GM10248 (cell line): ENCODE measurements around the gene CDKN2C.
"Not testable (repeated sequence)": the region's sequence is repeated elsewhere in the genome, so short reads cannot be mapped to it uniquely, and the experiment has no call there.

Experiments
- CTCF ChIA-PET: fragments of 300-600 bp; sonication (Branson Sonifier 250); formaldehyde crosslinking; extraction: SDS; loops from one replicate; lab custom pipeline; 2021; ENCODE audit warnings: antibody characterized with exemption; lab: Yijun Ruan, JAX
- POLR2A ChIA-PET: fragments of 350-650 bp; sonication (Branson Sonifier 250); formaldehyde crosslinking; extraction: SDS; loops from one replicate; lab custom pipeline; 2020; ENCODE audit warnings: antibody characterized with exemption; lab: Yijun Ruan, JAX
- DNase-seq: peaks from one replicate; pipeline ENCODE4 v3.0.0; 2012; ENCODE audit errors: extremely low spot score
- TF ChIP-seq, protein P1 (sequence below): IDR thresholded peaks from 2 replicates; pipeline ENCODE4 v1.5.1; 2012; ENCODE audit warnings: mild to moderate bottlenecking, low read depth; ENCODE audit errors: extremely low read depth, missing control alignments, control extremely low read depth

Gene CDKN2C

DNA sequence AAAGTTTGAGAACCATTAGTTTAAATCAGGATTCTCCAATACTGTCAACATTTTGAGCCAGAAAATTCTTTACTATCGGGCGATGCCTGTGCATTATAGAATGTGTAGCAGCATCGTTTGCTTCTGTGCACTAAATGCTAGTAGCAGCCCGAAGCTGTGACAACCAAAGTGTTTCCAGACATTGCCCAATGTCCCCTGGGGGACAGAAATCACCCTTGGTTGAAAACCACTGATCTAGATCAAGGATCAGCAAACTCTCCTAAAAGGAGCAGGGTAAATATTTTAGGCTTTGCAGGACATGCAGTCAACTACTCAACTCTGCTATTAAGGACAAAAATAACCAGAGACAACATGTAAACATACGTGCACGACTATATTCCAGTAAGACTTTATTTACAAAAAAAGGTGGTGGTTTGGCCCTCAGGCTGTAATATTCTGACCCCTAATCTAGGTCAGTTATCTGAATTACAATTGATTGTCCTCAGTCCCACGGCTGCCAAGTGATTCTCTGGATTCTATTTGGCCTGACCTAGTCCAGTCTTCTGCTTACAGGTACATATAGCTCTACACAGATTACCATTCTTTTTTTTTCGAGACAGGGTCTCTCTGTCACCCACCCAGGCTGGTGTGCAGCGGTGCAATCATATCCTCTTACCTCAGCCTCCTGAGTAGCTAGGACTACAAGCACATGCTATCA, 20.6 kb upstream of the CDKN2C start:
- CTCF ChIA-PET = interaction anchor here (1.0 to 2.0 kb wide), 5 partner anchors 10 to 242 kb away, joined by 3 to 7 read pairs (median 3); partner anchors contain the start of gene CDKN2C
- TF ChIP-seq, protein P1, sequence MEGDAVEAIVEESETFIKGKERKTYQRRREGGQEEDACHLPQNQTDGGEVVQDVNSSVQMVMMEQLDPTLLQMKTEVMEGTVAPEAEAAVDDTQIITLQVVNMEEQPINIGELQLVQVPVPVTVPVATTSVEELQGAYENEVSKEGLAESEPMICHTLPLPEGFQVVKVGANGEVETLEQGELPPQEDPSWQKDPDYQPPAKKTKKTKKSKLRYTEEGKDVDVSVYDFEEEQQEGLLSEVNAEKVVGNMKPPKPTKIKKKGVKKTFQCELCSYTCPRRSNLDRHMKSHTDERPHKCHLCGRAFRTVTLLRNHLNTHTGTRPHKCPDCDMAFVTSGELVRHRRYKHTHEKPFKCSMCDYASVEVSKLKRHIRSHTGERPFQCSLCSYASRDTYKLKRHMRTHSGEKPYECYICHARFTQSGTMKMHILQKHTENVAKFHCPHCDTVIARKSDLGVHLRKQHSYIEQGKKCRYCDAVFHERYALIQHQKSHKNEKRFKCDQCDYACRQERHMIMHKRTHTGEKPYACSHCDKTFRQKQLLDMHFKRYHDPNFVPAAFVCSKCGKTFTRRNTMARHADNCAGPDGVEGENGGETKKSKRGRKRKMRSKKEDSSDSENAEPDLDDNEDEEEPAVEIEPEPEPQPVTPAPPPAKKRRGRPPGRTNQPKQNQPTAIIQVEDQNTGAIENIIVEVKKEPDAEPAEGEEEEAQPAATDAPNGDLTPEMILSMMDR = no peak
- DNase-seq = no peak
- POLR2A ChIA-PET = no interaction called here

DNA sequence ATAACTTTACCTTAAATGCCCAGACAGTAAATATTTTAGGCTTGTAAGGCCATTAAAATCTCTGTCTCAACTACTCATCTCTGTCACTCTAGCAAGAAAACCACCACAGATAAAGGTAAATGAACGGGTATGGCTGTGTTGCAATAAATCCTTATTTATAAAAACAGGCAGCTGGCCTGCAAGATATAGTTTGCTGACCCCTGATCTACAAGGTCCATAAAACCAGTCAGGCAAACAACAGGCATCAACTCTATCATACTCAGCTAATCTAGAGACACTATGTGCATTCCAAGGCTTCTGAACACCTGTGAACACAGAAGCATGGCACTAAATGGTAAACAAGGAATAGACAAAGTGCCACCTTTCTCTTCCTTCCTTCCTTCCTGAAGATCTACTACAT, 19.6 kb upstream of the CDKN2C start:
- CTCF ChIA-PET = interaction anchor here (0.8 to 2.0 kb wide), 7 partner anchors 9 to 241 kb away, joined by 3 to 7 read pairs (median 3); partner anchors contain the start of gene CDKN2C

DNA sequence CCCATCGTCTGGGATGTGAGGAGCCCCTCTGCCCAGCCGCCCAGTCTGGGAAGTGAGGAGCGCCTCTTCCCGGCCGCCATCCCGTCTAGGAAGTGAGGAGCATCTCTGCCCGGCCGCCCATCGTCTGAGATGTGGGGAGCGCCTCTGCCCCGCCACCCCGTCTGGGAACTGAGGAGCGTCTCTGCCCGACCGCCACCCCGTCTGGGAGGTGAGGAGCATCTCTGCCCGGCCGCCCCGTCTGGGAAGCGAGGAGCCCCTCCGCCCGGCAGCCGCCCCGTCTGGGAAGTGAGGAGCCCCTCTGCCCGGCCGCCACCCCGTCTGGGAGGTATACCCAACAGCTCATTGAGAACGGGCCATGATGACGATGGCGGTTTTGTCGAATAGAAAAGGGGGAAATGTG, 17.5 kb upstream of the CDKN2C start:
- POLR2A ChIA-PET, DNase-seq: not testable (repeated sequence)
- CTCF ChIA-PET = interaction anchor here (1.3 kb wide), 1 partner anchor 12 kb away, joined by 3 read pairs; no protein-coding TSS in a partner anchor

More for the DNA sequence above, 19.6 kb upstream of the CDKN2C start:
- no peak for DNase-seq
- TF ChIP-seq, protein P1 = no peak
- POLR2A ChIA-PET = no interaction called here

DNA sequence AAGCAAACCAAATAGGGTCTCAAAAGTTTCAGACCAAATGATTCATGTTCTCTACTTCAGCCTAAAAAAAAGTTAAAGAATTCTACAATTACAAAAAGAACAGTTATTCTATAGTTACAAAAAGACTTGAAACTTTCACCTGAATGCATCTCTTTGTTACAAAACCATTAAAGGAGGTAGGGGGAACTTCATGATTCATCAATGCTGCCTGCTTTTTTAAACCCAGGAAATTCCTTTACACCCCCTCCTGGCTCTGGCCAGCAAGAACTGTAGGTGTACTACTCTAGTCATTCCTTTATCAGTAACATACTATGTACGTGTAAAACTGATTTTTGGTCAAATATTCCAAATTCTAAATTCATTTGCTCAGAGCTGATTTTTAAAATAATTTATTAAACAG, 14.9 kb upstream of the CDKN2C start:
- POLR2A ChIA-PET = no interaction called here
- CTCF ChIA-PET = interaction anchor here (1.0 to 1.7 kb wide), 3 partner anchors 9 to 82 kb away, joined by 3 to 6 read pairs (median 5); no protein-coding TSS in a partner anchor
- TF ChIP-seq, protein P1 = no peak
- DNase-seq = no peak

DNA sequence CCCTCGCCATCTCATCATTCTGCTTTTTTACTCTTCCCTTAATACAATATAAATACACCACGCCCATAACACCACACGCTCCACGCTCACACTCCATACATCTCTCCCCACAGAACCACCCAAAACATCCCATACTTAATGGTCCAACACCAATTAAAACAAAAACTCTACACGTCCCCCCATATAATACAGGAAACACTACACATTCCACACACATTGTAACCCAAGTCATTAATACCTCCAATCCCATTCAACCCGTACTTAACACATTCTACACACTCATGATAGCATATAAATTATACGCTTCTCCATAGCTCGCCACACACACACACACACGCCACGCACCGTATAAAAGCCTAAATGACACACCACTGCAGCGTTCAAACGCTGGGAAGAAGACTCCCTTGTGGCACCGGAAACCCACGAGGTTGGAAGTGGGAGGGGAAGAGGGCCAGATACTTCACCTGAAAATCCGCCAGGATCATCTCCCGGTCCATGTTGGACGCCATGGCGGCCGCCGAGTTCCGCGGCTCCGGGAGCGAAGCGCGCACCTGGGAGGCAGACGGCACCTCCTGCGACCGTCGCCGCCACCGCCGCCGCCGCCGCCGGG, 10.6 kb upstream of the CDKN2C start:
- CTCF ChIA-PET = interaction anchor here (1.0 to 3.3 kb wide), 7 partner anchors 10 to 232 kb away, joined by 3 to 12 read pairs (median 5); partner anchors contain the start of gene CDKN2C
- peak; percentile 24 for DNase-seq
- POLR2A ChIA-PET = no interaction called here
- TF ChIP-seq, protein P1 = no peak

DNA sequence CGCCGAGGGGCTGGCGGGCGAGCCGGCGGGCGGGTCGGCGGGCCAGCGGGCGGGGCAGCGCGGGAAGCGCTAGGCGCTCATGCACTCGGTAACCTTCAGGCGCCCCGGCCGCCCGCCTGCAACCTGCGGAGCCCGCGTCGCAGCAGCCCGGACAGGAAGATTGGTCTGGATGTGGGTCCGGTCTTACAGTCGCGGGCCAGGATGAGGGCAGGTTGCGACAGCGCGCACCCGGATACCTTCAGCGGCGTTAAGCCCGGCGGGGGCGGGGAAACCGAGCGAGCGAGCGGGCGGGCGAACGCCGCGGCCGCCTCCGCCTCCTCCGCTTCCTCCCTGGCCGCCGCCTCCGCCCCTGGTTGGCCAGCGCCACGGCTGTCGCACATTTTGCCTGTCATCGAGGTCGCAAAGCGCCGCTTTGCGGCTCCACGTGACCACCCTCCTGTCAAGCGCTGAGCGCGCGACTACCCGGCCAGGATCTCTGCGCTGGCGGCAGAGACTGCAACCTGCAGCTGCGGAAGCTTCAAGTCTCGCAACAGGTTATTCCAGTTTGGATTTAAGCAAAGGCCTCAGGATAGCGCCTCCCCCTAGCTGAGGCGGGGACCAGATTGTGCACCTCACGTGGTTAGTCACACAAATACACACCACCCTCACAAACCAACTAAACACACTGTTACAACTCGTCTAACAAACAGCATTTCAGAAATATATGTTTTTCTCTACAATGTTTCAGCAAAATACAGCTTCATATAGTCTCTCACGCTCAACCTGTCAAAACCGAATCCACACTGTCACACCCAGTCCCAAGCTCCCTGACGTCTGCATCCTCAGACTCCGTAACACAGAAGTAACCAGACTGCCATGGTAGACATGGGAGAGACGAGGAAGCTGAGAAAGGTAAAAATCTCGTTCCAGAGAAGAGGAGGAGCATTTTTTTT, 9.9 kb upstream of the CDKN2C start, which contains the start of gene FAF1:
Gene FAF1, minus strand, starts transcription at position 355 of the 932 bp plus-strand sequence. CDS start 456 bp downstream, outside the sequence.
- CTCF ChIA-PET = interaction anchor here (1.0 to 3.3 kb wide), 9 partner anchors 9 to 185 kb away, joined by 3 to 16 read pairs (median 6); partner anchors contain the start of gene CDKN2C
- DNase-seq = peak; percentile 95
- POLR2A ChIA-PET = interaction anchor here (0.6 to 1.0 kb wide), 4 partner anchors 10 to 276 kb away, joined by 4 to 9 read pairs (median 5); partner anchors contain the start of genes CDKN2C and RNF11
- TF ChIP-seq, protein P1 = no peak
